ENCODE data around the gene DYRK1A. TPM values are rescaled to one million over a fixed set of nuclear protein-coding genes. Genes with fewer than 3 reads are reported as not detected.

Gene DYRK1A
- total RNA-seq, 1 experiment from 2014 or later: 48.7 TPM

- 0 out of 2 replicates have a peak overlapping the region, but pooled peaks have one; percentile 3 for H3K9ac ChIP-seq (ENCODE audit: low read length)
- no peaks in the 10 kb centered on the region for H3K36me3 ChIP-seq (ENCODE audit: low read depth, low read length)
- peak overlapping the region; percentile 42; the same call in 1 of the 2 replicates for H3K4me3 ChIP-seq (ENCODE audit: low read length)
- no peak overlapping the region for H2AFZ ChIP-seq (ENCODE audit: low read length)
- no peaks in the 10 kb centered on the region for H3K9me3 ChIP-seq (ENCODE audit: low read length)
- H4K20me1 ChIP-seq (ENCODE audit: low read length): peaks cover 57% of the 10 kb centered on the region
- no TSS peak for BruUV-seq (replicated peaks)
- H3K79me2 ChIP-seq (ENCODE audit: low read length): peaks cover 100% of the 10 kb centered on the region
- CTCF ChIA-PET: interaction anchor here (0.5 to 0.7 kb wide), 5 partner anchors 21 to 636 kb away, joined by 3 to 5 read pairs (median 3); no protein-coding TSS in a partner anchor
- TF ChIP-seq EZH2phosphoT487 (IDR thresholded peaks at IDR 0.05; ENCODE audit: borderline replicate concordance, low read length) (no peak), CTCF (conservative IDR thresholded peaks at IDR 0.05; ENCODE audit: low read depth, low read length) (peak; percentile 82)
- peak overlapping the region; percentile 76 for H3K4me2 ChIP-seq (ENCODE audit: low read length)
- peak overlapping the region; percentile 19 for H3K27ac ChIP-seq (ENCODE audit: low read length)
- H3K9me2 ChIP-seq (replicated peaks; ENCODE audit: low read length): no peaks in the 10 kb centered on the region
- peaks cover 21% of the 10 kb centered on the region for H3K4me1 ChIP-seq (ENCODE audit: insufficient read depth, low read length)
- intact Hi-C loops (cut with micrococcal nuclease): loop anchor here (1.0 kb wide), 1 partner anchor 89 kb away; no protein-coding TSS in a partner anchor
- H3K27me3 ChIP-seq (ENCODE audit: low read length): no peaks in the 10 kb centered on the region
- no peaks in the 10 kb centered on the region for H3F3A ChIP-seq (ENCODE audit: low read length, unreplicated experiment)
- POLR2A ChIA-PET (ENCODE audit: unreplicated experiment): no interaction called here
- ATAC-seq (peak; percentile 83), DNase-seq (peak; percentile 63)
Observed at GRCh38 chr21:37463083-37463801, 96.7 kb downstream of the DYRK1A start.

- peaks cover 13% of the 10 kb centered on the region for H3K4me1 ChIP-seq (ENCODE audit: insufficient read depth, low read length)
- H3K9me2 ChIP-seq (replicated peaks; ENCODE audit: low read length): no peaks in the 10 kb centered on the region
- ChIA-PET POLR2A (ENCODE audit: unreplicated experiment) (no interaction called here), CTCF (no interaction called here)
- intact Hi-C loops (cut with micrococcal nuclease): no loop called here
- ATAC-seq (no peak), DNase-seq (no peak)
- no TSS peak for BruUV-seq (replicated peaks)
- H3K4me3 ChIP-seq (ENCODE audit: low read length): no peak overlapping the region
- no peaks in the 10 kb centered on the region for H3K36me3 ChIP-seq (ENCODE audit: low read depth, low read length)
- TF ChIP-seq CTCF (conservative IDR thresholded peaks at IDR 0.05; ENCODE audit: low read depth, low read length) (no peak), EZH2 (IDR thresholded peaks at IDR 0.05; ENCODE audit: low read length, unreplicated experiment) (no peak), EZH2phosphoT487 (IDR thresholded peaks at IDR 0.05; ENCODE audit: borderline replicate concordance, low read length) (no peak)
- no peaks in the 10 kb centered on the region for H3K9me3 ChIP-seq (ENCODE audit: low read length)
- no peaks in the 10 kb centered on the region for H3K27me3 ChIP-seq (ENCODE audit: low read length)
- H4K20me1 ChIP-seq (ENCODE audit: low read length): peaks cover 46% of the 10 kb centered on the region
- H3K79me2 ChIP-seq (ENCODE audit: low read length): peaks cover 98% of the 10 kb centered on the region
- no peak overlapping the region for H3K4me2 ChIP-seq (ENCODE audit: low read length)
- no peak overlapping the region for H2AFZ ChIP-seq (ENCODE audit: low read length)
- H3K27ac ChIP-seq (ENCODE audit: low read length): no peak overlapping the region
- no peaks in the 10 kb centered on the region for H3F3A ChIP-seq (ENCODE audit: low read length, unreplicated experiment)
- no peak overlapping the region for H3K9ac ChIP-seq (ENCODE audit: low read length)
Observed at GRCh38 chr21:37467082-37467481, 100.5 kb downstream of the DYRK1A start.

- H3K9me2 ChIP-seq (replicated peaks; ENCODE audit: low read length): no peaks in the 10 kb centered on the region
- no peak overlapping the region for H3K4me3 ChIP-seq (ENCODE audit: low read length)
- H3K27ac ChIP-seq (ENCODE audit: low read length): no peak overlapping the region
- TF ChIP-seq EZH2phosphoT487 (IDR thresholded peaks at IDR 0.05; ENCODE audit: borderline replicate concordance, low read length): no peak
- TF ChIP-seq CTCF (conservative IDR thresholded peaks at IDR 0.05; ENCODE audit: low read depth, low read length): no peak
- TF ChIP-seq EZH2 (IDR thresholded peaks at IDR 0.05; ENCODE audit: low read length, unreplicated experiment): no peak
- no peak overlapping the region for H2AFZ ChIP-seq (ENCODE audit: low read length)
- ChIA-PET CTCF (no interaction called here), POLR2A (ENCODE audit: unreplicated experiment) (no interaction called here)
- no TSS peak for BruUV-seq (replicated peaks)
- DNase-seq: no peak
- H3K4me2 ChIP-seq (ENCODE audit: low read length): no peak overlapping the region
- intact Hi-C loops (cut with micrococcal nuclease): no loop called here
- peaks cover 37% of the 10 kb centered on the region for H4K20me1 ChIP-seq (ENCODE audit: low read length)
- H3K9ac ChIP-seq (ENCODE audit: low read length): no peak overlapping the region
- H3K9me3 ChIP-seq (ENCODE audit: low read length): no peaks in the 10 kb centered on the region
- no peak for ATAC-seq
- H3K27me3 ChIP-seq (ENCODE audit: low read length): no peaks in the 10 kb centered on the region
- peaks cover 13% of the 10 kb centered on the region; the same call in 1 of the 2 replicates for H3K36me3 ChIP-seq (ENCODE audit: low read depth, low read length)
- H3K4me1 ChIP-seq (ENCODE audit: insufficient read depth, low read length): no peaks in the 10 kb centered on the region
- H3K79me2 ChIP-seq (ENCODE audit: low read length): peaks cover 98% of the 10 kb centered on the region
- H3F3A ChIP-seq (ENCODE audit: low read length, unreplicated experiment): no peaks in the 10 kb centered on the region
Observed at GRCh38 chr21:37468909-37469308, 102.3 kb downstream of the DYRK1A start.
